GM12878 (cell line): Measurements from ENCODE around the gene MAP2K7. TPM values are rescaled to one million over a fixed set of nuclear protein-coding genes. Genes with fewer than 3 reads are reported as not detected.

Experiments used
- BACH1 ChIP-seq: fragments of 450-650 bp; IDR thresholded peaks from 2 replicates; pipeline ENCODE4 v1.6.1; 2017; ENCODE audit warnings: mild to moderate bottlenecking, borderline replicate concordance
- BHLHE40 ChIP-seq, 2 experiments: fragments of 450-650 bp in 1 of 2; IDR thresholded peaks; 2 replicates each; pipeline ENCODE4 v1.6.1; 2011 to 2017; ENCODE audit warnings: low read depth in 2 of 2, borderline replicate concordance in 1 of 2, improper control_type of control experiment in 1 of 2, low read length in 1 of 2, mild to moderate bottlenecking in 1 of 2
- CEBPB ChIP-seq, 2 experiments: fragments of 150-350 bp in 1 of 2; IDR thresholded peaks; 2 replicates each; pipeline ENCODE4 v1.6.1; 2012 to 2014; ENCODE audit warnings: low read depth in 2 of 2, low read length in 2 of 2, borderline replicate concordance in 1 of 2, inconsistent platforms in 1 of 2
- CHD1 ChIP-seq: IDR thresholded peaks from 2 replicates; pipeline ENCODE4 v1.6.1; 2012; ENCODE audit warnings: low read depth, low read length, improper control_type of control experiment
- CREB1 ChIP-seq: IDR thresholded peaks from 2 replicates; pipeline ENCODE4 v1.6.1; 2012; ENCODE audit warnings: low read depth, mild to moderate bottlenecking, inconsistent platforms
- ESRRA ChIP-seq: IDR thresholded peaks from 2 replicates; pipeline ENCODE4 v1.6.1; 2012; ENCODE audit warnings: mild to moderate bottlenecking, low read length, improper control_type of control experiment
- LARP7 ChIP-seq: fragments of 450-650 bp; IDR thresholded peaks from 2 replicates; pipeline ENCODE4 v1.6.1; 2017; ENCODE audit warnings: mild to moderate bottlenecking
- RB1 ChIP-seq: fragments of 450-650 bp; formaldehyde crosslinking; IDR thresholded peaks from 2 replicates; pipeline ENCODE4 v1.6.1; 2017; ENCODE audit warnings: mild to moderate bottlenecking, borderline replicate concordance
- SIN3A ChIP-seq: IDR thresholded peaks from 2 replicates; pipeline ENCODE4 v1.6.1; 2012; ENCODE audit warnings: low read depth, low read length, improper control_type of control experiment
- SMARCA5 ChIP-seq: fragments of 450-650 bp; IDR thresholded peaks from 2 replicates; pipeline ENCODE4 v1.6.1; 2017; ENCODE audit warnings: mild to moderate bottlenecking
- TCF12 ChIP-seq: IDR thresholded peaks from 2 replicates; pipeline ENCODE4 v1.6.1; 2011; ENCODE audit warnings: low read depth, mild to moderate bottlenecking, low read length
- TCF7 ChIP-seq: IDR thresholded peaks from 2 replicates; pipeline ENCODE4 v1.6.1; 2014; ENCODE audit warnings: antibody characterized with exemption, borderline replicate concordance
- ZNF217 ChIP-seq: fragments of 450-650 bp; IDR thresholded peaks from 2 replicates; pipeline ENCODE4 v1.6.1; 2017; ENCODE audit warnings: antibody characterized with exemption, mild to moderate bottlenecking
- polyA plus RNA-seq, 11 experiments: library from polyadenylated mRNA; depleted of rRNA in 4 of 11; unstranded in 6 of 11; stranded (reverse) in 5 of 11; fragments of >200 nt; fragmentation: Nextera tagmentation in 4 of 11; fragmentation: Illumina TruSeq in 1 of 11; extraction: Ambion mirVana in 4 of 11; extraction: Trizol in 1 of 11; gene quantifications; 1 replicate in 1 of 11; 2 replicates in 10 of 11; pipeline versions ENCODE4 v1.2.1 to v1.2.3, GENCODE V29; 2011 to 2016; ENCODE audit warnings: inconsistent platforms in 2 of 11, missing spikeins in 2 of 11, low read depth in 1 of 11
- total RNA-seq, 4 experiments: library from RNA; depleted of rRNA in 3 of 4; stranded (reverse); fragments of >200 nt in 3 of 4; fragmentation: Illumina TruSeq in 1 of 4; extraction: Trizol in 1 of 4; gene quantifications; 2 replicates each; pipeline versions ENCODE4 v1.2.1 to v1.2.3, GENCODE V29; 2013 to 2021
- TF ChIP-seq, protein P1 (sequence below): fragments of 450-650 bp; IDR thresholded peaks from 2 replicates; pipeline ENCODE4 v1.6.1; 2017; ENCODE audit warnings: mild to moderate bottlenecking, moderate library complexity
- TF ChIP-seq, protein P2 (sequence below): fragments of 450-650 bp; IDR thresholded peaks from 2 replicates; pipeline ENCODE4 v1.6.1; 2018; ENCODE audit warnings: mild to moderate bottlenecking, low read depth, moderate library complexity; ENCODE audit not compliant: partially characterized antibody

Gene MAP2K7
- total and polyA plus RNA-seq, 10 of the 15 experiments (the other 5 are each of a cell fraction or from before 2014, with no cell fraction given) = 0.34 to 32.2 (median 6.7) TPM

DNA sequence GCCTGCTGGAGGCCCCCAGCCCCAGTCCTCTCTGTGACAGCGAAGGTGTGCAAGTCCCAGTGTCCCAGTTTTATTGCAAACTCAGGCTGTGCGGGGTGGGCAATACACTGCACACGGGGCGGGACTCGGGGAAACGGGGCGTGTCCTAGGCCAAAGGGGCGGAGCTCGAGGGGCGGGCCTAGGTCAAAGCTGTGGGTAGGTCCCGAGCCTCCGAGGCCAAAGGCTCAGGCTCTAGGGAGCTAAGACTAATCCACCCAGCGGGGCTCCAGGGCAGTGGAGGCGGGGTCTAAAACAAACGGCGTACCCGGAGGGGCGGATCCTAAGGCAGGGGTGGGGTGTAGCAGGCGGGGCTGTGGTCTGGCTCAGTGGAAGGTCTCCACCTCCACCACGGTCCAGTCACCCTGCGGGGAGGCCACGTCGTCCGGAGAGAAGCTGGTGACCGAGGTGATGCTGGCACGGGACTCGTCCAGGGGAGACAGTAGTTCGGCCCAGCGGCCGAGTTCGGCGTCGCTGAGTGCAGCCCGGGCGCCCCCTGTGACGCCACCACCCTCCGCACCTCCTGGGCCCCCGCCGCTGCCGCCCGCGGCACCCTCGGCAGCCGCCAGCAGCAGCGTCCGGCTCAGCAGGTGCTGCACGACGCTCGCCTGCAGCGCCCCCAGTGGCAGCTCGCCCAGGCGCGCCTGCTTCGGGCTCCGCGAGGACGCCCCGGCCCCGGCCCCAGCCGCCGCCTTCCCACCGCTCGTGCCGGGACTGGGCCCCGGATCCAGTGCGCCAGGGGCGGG, 34.8 kb upstream of the MAP2K7 start (continued):
- TF ChIP-seq, protein P1, sequence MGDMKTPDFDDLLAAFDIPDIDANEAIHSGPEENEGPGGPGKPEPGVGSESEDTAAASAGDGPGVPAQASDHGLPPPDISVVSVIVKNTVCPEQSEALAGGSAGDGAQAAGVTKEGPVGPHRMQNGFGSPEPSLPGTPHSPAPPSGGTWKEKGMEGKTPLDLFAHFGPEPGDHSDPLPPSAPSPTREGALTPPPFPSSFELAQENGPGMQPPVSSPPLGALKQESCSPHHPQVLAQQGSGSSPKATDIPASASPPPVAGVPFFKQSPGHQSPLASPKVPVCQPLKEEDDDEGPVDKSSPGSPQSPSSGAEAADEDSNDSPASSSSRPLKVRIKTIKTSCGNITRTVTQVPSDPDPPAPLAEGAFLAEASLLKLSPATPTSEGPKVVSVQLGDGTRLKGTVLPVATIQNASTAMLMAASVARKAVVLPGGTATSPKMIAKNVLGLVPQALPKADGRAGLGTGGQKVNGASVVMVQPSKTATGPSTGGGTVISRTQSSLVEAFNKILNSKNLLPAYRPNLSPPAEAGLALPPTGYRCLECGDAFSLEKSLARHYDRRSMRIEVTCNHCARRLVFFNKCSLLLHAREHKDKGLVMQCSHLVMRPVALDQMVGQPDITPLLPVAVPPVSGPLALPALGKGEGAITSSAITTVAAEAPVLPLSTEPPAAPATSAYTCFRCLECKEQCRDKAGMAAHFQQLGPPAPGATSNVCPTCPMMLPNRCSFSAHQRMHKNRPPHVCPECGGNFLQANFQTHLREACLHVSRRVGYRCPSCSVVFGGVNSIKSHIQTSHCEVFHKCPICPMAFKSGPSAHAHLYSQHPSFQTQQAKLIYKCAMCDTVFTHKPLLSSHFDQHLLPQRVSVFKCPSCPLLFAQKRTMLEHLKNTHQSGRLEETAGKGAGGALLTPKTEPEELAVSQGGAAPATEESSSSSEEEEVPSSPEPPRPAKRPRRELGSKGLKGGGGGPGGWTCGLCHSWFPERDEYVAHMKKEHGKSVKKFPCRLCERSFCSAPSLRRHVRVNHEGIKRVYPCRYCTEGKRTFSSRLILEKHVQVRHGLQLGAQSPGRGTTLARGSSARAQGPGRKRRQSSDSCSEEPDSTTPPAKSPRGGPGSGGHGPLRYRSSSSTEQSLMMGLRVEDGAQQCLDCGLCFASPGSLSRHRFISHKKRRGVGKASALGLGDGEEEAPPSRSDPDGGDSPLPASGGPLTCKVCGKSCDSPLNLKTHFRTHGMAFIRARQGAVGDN = peak; percentile 82
- TF ChIP-seq TCF7 = no peak
- peak; percentile 40; the same call in 1 of the 2 replicates for TF ChIP-seq CHD1
- TF ChIP-seq CREB1 = peak; percentile 65; the same call in 1 of the 2 replicates
- no peak for TF ChIP-seq SIN3A
- TF ChIP-seq RB1 = peak; percentile 66; the same call in 1 of the 2 replicates
- peak; percentile 87; the same call in 1 of the 2 replicates for TF ChIP-seq LARP7
- no peak for TF ChIP-seq ESRRA
- peak; percentile 78 for TF ChIP-seq BACH1
- TF ChIP-seq BHLHE40 (IDR thresholded peaks at IDR 0.05; ENCODE audit: borderline replicate concordance in 1 of 2, low read depth in 2 of 2, low read length in 1 of 2) = peak; percentile 77 to 94; a peak in 3 of 4 replicates
- TF ChIP-seq CEBPB (IDR thresholded peaks at IDR 0.05; ENCODE audit: borderline replicate concordance in 1 of 2, low read depth in 2 of 2, low read length in 2 of 2) = no peak
- TF ChIP-seq TCF12 = peak; percentile 92
- TF ChIP-seq SMARCA5 = peak; percentile 93
- TF ChIP-seq ZNF217 = peak; percentile 82
- TF ChIP-seq, protein P2, sequence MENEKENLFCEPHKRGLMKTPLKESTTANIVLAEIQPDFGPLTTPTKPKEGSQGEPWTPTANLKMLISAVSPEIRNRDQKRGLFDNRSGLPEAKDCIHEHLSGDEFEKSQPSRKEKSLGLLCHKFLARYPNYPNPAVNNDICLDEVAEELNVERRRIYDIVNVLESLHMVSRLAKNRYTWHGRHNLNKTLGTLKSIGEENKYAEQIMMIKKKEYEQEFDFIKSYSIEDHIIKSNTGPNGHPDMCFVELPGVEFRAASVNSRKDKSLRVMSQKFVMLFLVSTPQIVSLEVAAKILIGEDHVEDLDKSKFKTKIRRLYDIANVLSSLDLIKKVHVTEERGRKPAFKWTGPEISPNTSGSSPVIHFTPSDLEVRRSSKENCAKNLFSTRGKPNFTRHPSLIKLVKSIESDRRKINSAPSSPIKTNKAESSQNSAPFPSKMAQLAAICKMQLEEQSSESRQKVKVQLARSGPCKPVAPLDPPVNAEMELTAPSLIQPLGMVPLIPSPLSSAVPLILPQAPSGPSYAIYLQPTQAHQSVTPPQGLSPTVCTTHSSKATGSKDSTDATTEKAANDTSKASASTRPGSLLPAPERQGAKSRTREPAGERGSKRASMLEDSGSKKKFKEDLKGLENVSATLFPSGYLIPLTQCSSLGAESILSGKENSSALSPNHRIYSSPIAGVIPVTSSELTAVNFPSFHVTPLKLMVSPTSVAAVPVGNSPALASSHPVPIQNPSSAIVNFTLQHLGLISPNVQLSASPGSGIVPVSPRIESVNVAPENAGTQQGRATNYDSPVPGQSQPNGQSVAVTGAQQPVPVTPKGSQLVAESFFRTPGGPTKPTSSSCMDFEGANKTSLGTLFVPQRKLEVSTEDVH = no peak
- TF ChIP-seq, all 136 proteins: peak for 27
